K562 (cell line): ENCODE data around the gene ALOXE3. TPM values are rescaled to one million over a fixed set of nuclear protein-coding genes. Genes with fewer than 3 reads are reported as not detected.
A peak's percentile ranks its signal among the peaks of the same experiment; 100 is the strongest.

ENCODE experiments used
- ATAC-seq: fragments of 200-7000 bp; cut with Tn5 transposase; 3 replicates; pipeline ENCODE4 v1.9.1; 2020; ENCODE audit warnings: moderate library complexity
- BruUV-seq: library from RNA; stranded (reverse); fragments of 400-500 nt; replicated peaks from 2 replicates; lab custom pipeline; 2021; lab: Mats Ljungman, UMichigan
- CTCF ChIA-PET: fragments of 300-600 bp; formaldehyde crosslinking; extraction: SDS; loops from one replicate; lab custom pipeline; 2021; ENCODE audit warnings: low intra/inter-chr PET ratio; lab: Yijun Ruan, JAX
- POLR2A ChIA-PET: fragments of 300-600, 350-650 bp; sonication (Branson Sonifier 250); formaldehyde crosslinking; extraction: SDS; loops from one replicate; lab custom pipeline; 2021; ENCODE audit warnings: antibody characterized with exemption, inconsistent platforms; lab: Yijun Ruan, JAX
- DNase-seq, 4 experiments: peaks; one replicate each; pipeline versions ENCODE4 v3.0.0 to v3.0.0-alpha.2; 2011 to 2018; ENCODE audit warnings: low spot score in 3 of 4, mixed read lengths in 3 of 4; ENCODE audit errors: extremely low read depth in 1 of 4
- FAIRE-seq: peaks from 2 replicates; lab custom pipeline; 2011; peaks lifted over from hg19 to GRCh38; lab: Jason Lieb, UNC
- H2AFZ ChIP-seq: 2 replicates; pipeline ENCODE4 v1.6.0; 2011; ENCODE audit warnings: low read depth, low read length, control low read depth, inconsistent platforms
- H3K27ac ChIP-seq: fragments of 200-600 bp; 3 replicates; pipeline ENCODE4 v1.8.0; 2011; ENCODE audit warnings: low read depth, mild to moderate bottlenecking, control low read depth, inconsistent platforms, low read length, moderate library complexity, mixed read lengths; ENCODE audit errors: extremely low read depth
- H3K27me3 ChIP-seq, 2 experiments: fragments of 300-600 bp in 1 of 2; 2 replicates in 1 of 2; 3 replicates in 1 of 2; pipeline versions ENCODE4 v1.6.0 to v1.8.0; 2011; ENCODE audit warnings: inconsistent platforms in 2 of 2, low read length in 2 of 2, mild to moderate bottlenecking in 1 of 2, mixed read lengths in 1 of 2, moderate library complexity in 1 of 2; ENCODE audit not compliant: control insufficient read depth in 2 of 2, insufficient read depth in 2 of 2
- H3K36me3 ChIP-seq: fragments of 300-600 bp; 3 replicates; pipeline ENCODE4 v1.8.0; 2011; ENCODE audit warnings: mild to moderate bottlenecking, low read length, inconsistent platforms; ENCODE audit not compliant: control insufficient read depth, insufficient read depth
- H3K4me1 ChIP-seq, 2 experiments: fragments of 200-600 bp in 1 of 2; replicated peaks in 1 of 2; 2 replicates in 1 of 2; 3 replicates in 1 of 2; pipeline versions ENCODE4 v1.5.1 to v1.8.0; 2011; ENCODE audit warnings: inconsistent platforms in 2 of 2, low read length in 2 of 2, mild to moderate bottlenecking in 1 of 2, mixed read lengths in 1 of 2, moderate library complexity in 1 of 2; ENCODE audit not compliant: control insufficient read depth in 2 of 2, insufficient read depth in 2 of 2
- H3K4me2 ChIP-seq: 2 replicates; pipeline ENCODE4 v1.6.1; 2011; ENCODE audit warnings: low read length, control low read depth, inconsistent platforms, mixed read lengths; ENCODE audit not compliant: insufficient read depth
- H3K4me3 ChIP-seq: fragments of 200-600 bp; sonication (generic), shearing (Covaris generic); 2 replicates; pipeline ENCODE4 v1.5.1; 2016; ENCODE audit warnings: control low read depth, inconsistent platforms
- H3K79me2 ChIP-seq: fragments of 200-600 bp; 3 replicates; pipeline ENCODE4 v1.8.0; 2011; ENCODE audit warnings: low read length, inconsistent platforms; ENCODE audit not compliant: control insufficient read depth, insufficient read depth
- H3K9ac ChIP-seq, 2 experiments: 2 replicates each; pipeline versions ENCODE4 v1.6.0 to v1.6.1; 2011; ENCODE audit warnings: low read depth in 2 of 2, low read length in 2 of 2, control low read depth in 1 of 2, inconsistent platforms in 1 of 2, mild to moderate bottlenecking in 1 of 2, mixed read lengths in 1 of 2; ENCODE audit not compliant: insufficient read depth in 1 of 2
- H3K9me1 ChIP-seq: one replicate; pipeline ENCODE4 v1.6.0; 2011; ENCODE audit warnings: inconsistent platforms, mild to moderate bottlenecking, low read length, moderate library complexity; ENCODE audit not compliant: control insufficient read depth, insufficient read depth
- H3K9me3 ChIP-seq: replicated peaks from 2 replicates; pipeline ENCODE4 v1.5.1; 2011; ENCODE audit warnings: low read depth, low read length, inconsistent platforms; ENCODE audit not compliant: control insufficient read depth, insufficient read depth
- H4K20me1 ChIP-seq: replicated peaks from 2 replicates; pipeline ENCODE4 v1.6.1; 2011; ENCODE audit warnings: low read length, inconsistent platforms, mixed read lengths; ENCODE audit not compliant: control insufficient read depth, insufficient read depth
- E2F6 ChIP-seq, 2 experiments: IDR thresholded peaks; 2 replicates each; pipeline ENCODE4 v1.6.1; 2011; ENCODE audit warnings: borderline replicate concordance in 1 of 2, control low read depth in 1 of 2, low read depth in 1 of 2, low read length in 1 of 2, mild to moderate bottlenecking in 1 of 2, mixed read lengths in 1 of 2, moderate library complexity in 1 of 2; ENCODE audit not compliant: insufficient read depth in 1 of 2, insufficient read length in 1 of 2, poor library complexity in 1 of 2, severe bottlenecking in 1 of 2; ENCODE audit errors: extremely low read depth in 1 of 2
- HMGN3 ChIP-seq: IDR thresholded peaks from 2 replicates; pipeline ENCODE4 v1.6.1; 2011; ENCODE audit warnings: borderline replicate concordance, low read depth, mild to moderate bottlenecking, mixed read lengths, low read length; ENCODE audit not compliant: insufficient read length; ENCODE audit errors: extremely low read depth
- MAX ChIP-seq: sonication (generic); formaldehyde crosslinking; IDR thresholded peaks from 2 replicates; pipeline ENCODE4 v1.9.0; 2022; ENCODE audit warnings: mild to moderate bottlenecking, missing genetic modification reagents
- MYC ChIP-seq, 2 experiments: fragments of 250-450 bp in 1 of 2; sonication (Bioruptor Pico) in 1 of 2; IDR thresholded peaks; 2 replicates each; pipeline versions ENCODE4 v1.5.1 to v1.6.1; 2012 to 2021; ENCODE audit warnings: low read depth in 2 of 2, borderline replicate concordance in 1 of 2, improper control_type of control experiment in 1 of 2, low read length in 1 of 2, mild to moderate bottlenecking in 1 of 2, moderate library complexity in 1 of 2
- REST ChIP-seq, 2 experiments: fragments of 450-650 bp; formaldehyde crosslinking in 1 of 2; IDR thresholded peaks; 2 replicates each; pipeline versions ENCODE4 v1.4.0 to v1.6.1; 2014 to 2020; ENCODE audit warnings: mild to moderate bottlenecking in 2 of 2, borderline replicate concordance in 1 of 2, low read depth in 1 of 2
- WGBS: fragments of 100-300 bp; shearing (Covaris generic); methylation state at CpG from one replicate; pipeline ENCODE4 v1.1.6; 2016; ENCODE audit warnings: low coverage, mixed read lengths; ENCODE audit not compliant: insufficient coverage; ENCODE audit errors: missing lambda C conversion rate; 5-methylcytosine and 5-hydroxymethylcytosine counted together
- in situ Hi-C: fragments of 300-500 bp; cut with MboI; formaldehyde crosslinking; loops from 4 replicates; pipeline ENCODE4 v1.15.0; 2018; ENCODE audit warnings: inconsistent platforms, mixed read lengths
- intact Hi-C: fragments of 100-400 bp; cut with micrococcal nuclease; formaldehyde crosslinking; loops from 2 replicates; pipeline ENCODE4 v1.14.2; 2022
- polyA plus RNA-seq, 8 experiments: library from polyadenylated mRNA; depleted of rRNA in 4 of 8; stranded (reverse) in 5 of 8; unstranded in 3 of 8; fragments of >200 nt; fragmentation: Nextera tagmentation in 2 of 8; fragmentation: Illumina TruSeq in 1 of 8; extraction: Ambion mirVana in 2 of 8; extraction: Trizol in 1 of 8; gene quantifications; 2 replicates each; pipeline versions ENCODE4 v1.2.1 to v1.2.3, GENCODE V29; 2011 to 2014; ENCODE audit warnings: inconsistent platforms in 1 of 8, missing spikeins in 1 of 8
- total RNA-seq, 7 experiments: library from RNA; depleted of rRNA in 6 of 7; stranded (reverse); fragments of >200 nt in 6 of 7; fragmentation: Illumina TruSeq in 2 of 7; extraction: Trizol in 2 of 7; gene quantifications; 2 replicates each; pipeline versions ENCODE4 v1.2.1 to v1.2.3, GENCODE V29; 2011 to 2021; ENCODE audit warnings: low replicate concordance in 1 of 7

The ALOXE3 gene
- total and polyA plus RNA-seq, 9 of the 15 experiments (the other 6 are each of a cell fraction or from before 2014, with no cell fraction given) = 0.04 TPM; not detected in 8

GRCh38 chr17:8122924-8123694 lies 4.8 kb upstream of the ALOXE3 start:
- Histone ChIP-seq H4K20me1 (peaks cover 8% of the 10 kb centered on the region; the same call in 1 of the 2 replicates), H3K36me3 (no peaks in the 10 kb centered on the region), H3K79me2 (no peaks in the 10 kb centered on the region), H3K4me2 (peak overlapping the region; percentile 87), H3K27me3 (0 out of 5 replicates have a peak, but pooled peaks cover 0 to 11% of the 10 kb centered on the region in 2 experiments), H3K9ac (peak overlapping the region in 1 of 2 experiments; percentile 85; a peak in 2 of 4 replicates), H2AFZ (peak overlapping the region; percentile 82), H3K9me1 (no peaks in the 10 kb centered on the region), H3K4me3 (peak overlapping the region; percentile 65), H3K4me1 (peaks cover 26 to 69% of the 10 kb centered on the region in 2 experiments), H3K27ac (no peak overlapping the region), H3K9me3 (no peaks in the 10 kb centered on the region)
- WGBS = 6% methylated on average over 32 of the region's 55 CpGs
- CTCF ChIA-PET = no interaction called here
- in situ Hi-C loops = loop anchor here (5.0 kb wide), 2 partner anchors 99 to 179 kb away; no protein-coding TSS in a partner anchor
- ATAC-seq (no peak), FAIRE-seq (no peak), DNase-seq (peak in 1 of 4 experiments; percentile 24)
- BruUV-seq = no TSS peak
- POLR2A ChIA-PET = interaction anchor here (0.6 to 2.1 kb wide), 2 partner anchors 15 to 50 kb away, joined by 3 to 5 read pairs; no protein-coding TSS in a partner anchor
- intact Hi-C loops = loop anchor here (5.0 to 10.0 kb wide), 3 partner anchors 49 to 288 kb away; partner anchors contain the start of gene KDM6B
- TF ChIP-seq HMGN3 = peak; percentile 34
- 0 out of 2 replicates have a peak, but pooled peaks have one; percentile 8 for TF ChIP-seq REST (IDR thresholded peaks at IDR 0.05; ENCODE audit: borderline replicate concordance)
- TF ChIP-seq REST (CRISPR knock-in tag; IDR thresholded peaks at IDR 0.05; ENCODE audit: low read depth) = no peak
- TF ChIP-seq MAX (CRISPR knock-in tag) = peak; percentile 84
- peak in 1 of 2 experiments; percentile 83 for TF ChIP-seq E2F6 (IDR thresholded peaks at IDR 0.05; ENCODE audit: borderline replicate concordance in 1 of 2, extremely low read depth in 1 of 2, insufficient read depth in 1 of 2, insufficient read length in 1 of 2, low read depth in 1 of 2, low read length in 1 of 2, poor library complexity in 1 of 2, severe bottlenecking in 1 of 2)
- TF ChIP-seq MYC (IDR thresholded peaks at IDR 0.05; ENCODE audit: low read depth, low read length) = peak; percentile 37; the same call in 1 of the 2 replicates
- TF ChIP-seq MYC (CRISPR knock-in tag; IDR thresholded peaks at IDR 0.05; ENCODE audit: borderline replicate concordance, low read depth) = no peak
